NT2/D1 (cell line): Measurements from ENCODE around the gene ANKDD1B.

Experiments
- YY1 ChIP-seq: IDR thresholded peaks from 2 replicates; pipeline ENCODE4 v1.6.1; 2011; ENCODE audit not compliant: insufficient read length, insufficient read depth
- ZNF274 ChIP-seq: IDR thresholded peaks from 2 replicates; pipeline ENCODE4 v1.6.1; 2011; ENCODE audit warnings: mild to moderate bottlenecking, low read depth, low read length

- TF ChIP-seq YY1: no peak
- no peak for TF ChIP-seq ZNF274
Observed at GRCh38 chr5:75675783-75676182, 64.5 kb downstream of the ANKDD1B start.
